Measurements from ENCODE around the gene MRPL21. TPM values are rescaled to one million over a fixed set of nuclear protein-coding genes. Genes with fewer than 3 reads are reported as not detected.

Gene MRPL21
- polyA plus RNA-seq, 2 of the 4 experiments (the other 2 are of a cell fraction): 116 to 131 TPM

DNA sequence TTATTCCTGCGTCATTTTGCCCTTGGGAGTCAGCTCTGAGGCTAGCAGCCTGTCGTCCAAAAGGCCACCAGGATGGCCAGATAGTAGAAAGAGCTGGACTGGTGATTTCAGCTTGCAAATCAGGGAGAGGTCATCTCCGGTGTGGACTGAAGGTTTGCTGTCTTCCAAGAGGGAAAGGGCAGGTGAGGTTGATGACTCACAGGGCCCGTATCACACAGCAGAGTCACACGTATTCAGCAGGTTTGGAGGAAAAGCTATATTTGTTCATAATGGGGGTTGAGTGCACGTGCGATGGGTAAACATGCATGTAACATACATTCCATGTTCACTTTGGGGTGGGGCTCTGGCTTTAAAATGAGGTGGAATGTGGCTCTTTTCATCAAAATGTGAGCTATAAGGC lies 25.6 kb downstream of the MRPL21 start:
- no peak for ATAC-seq
- ChIA-PET CTCF (interaction anchor here (1.4 to 4.5 kb wide), 2 partner anchors 11 to 235 kb away, joined by 4 to 19 read pairs; no protein-coding TSS in a partner anchor), POLR2A (no interaction called here)
- FAIRE-seq: no peak
- H3K27ac ChIP-seq: no peak overlapping the region
- H3K4me1 ChIP-seq: no peaks in the 10 kb centered on the region
- no peak overlapping the region for H3K4me2 ChIP-seq
- no peaks in the 10 kb centered on the region for H3K9me3 ChIP-seq
- WGBS (ENCODE audit: missing lambda C conversion rate): 54% methylated on average over 7 of the region's 7 CpGs
- H3K4me3 ChIP-seq: no peak overlapping the region
- no peak for TF ChIP-seq FOSB (CRISPR knock-in tag; IDR thresholded peaks at IDR 0.05)
- TF ChIP-seq, protein P1, sequence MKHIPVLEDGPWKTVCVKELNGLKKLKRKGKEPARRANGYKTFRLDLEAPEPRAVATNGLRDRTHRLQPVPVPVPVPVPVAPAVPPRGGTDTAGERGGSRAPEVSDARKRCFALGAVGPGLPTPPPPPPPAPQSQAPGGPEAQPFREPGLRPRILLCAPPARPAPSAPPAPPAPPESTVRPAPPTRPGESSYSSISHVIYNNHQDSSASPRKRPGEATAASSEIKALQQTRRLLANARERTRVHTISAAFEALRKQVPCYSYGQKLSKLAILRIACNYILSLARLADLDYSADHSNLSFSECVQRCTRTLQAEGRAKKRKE (CRISPR knock-in tag; IDR thresholded peaks at IDR 0.05; ENCODE audit: low read depth): no peak
- TF ChIP-seq RNF2 (IDR thresholded peaks at IDR 0.05; ENCODE audit: borderline replicate concordance, low read depth): no peak
- TF ChIP-seq ZNF302 (CRISPR knock-in tag; IDR thresholded peaks at IDR 0.05): no peak
- TF ChIP-seq HEYL (CRISPR knock-in tag; IDR thresholded peaks at IDR 0.05): no peak
- no peak for TF ChIP-seq CHD4 (IDR thresholded peaks at IDR 0.05; ENCODE audit: borderline replicate concordance)
- no peak for TF ChIP-seq NR3C1 (IDR thresholded peaks at IDR 0.05)
- TF ChIP-seq RFX5 (IDR thresholded peaks at IDR 0.05): no peak
- no peak for TF ChIP-seq EP300 (IDR thresholded peaks at IDR 0.05)
- TF ChIP-seq CBX8 (IDR thresholded peaks at IDR 0.05): no peak
- no peak for TF ChIP-seq ZFP36 (IDR thresholded peaks at IDR 0.05; ENCODE audit: borderline replicate concordance, partially characterized antibody)
- no peak for TF ChIP-seq ZC3H11A (IDR thresholded peaks at IDR 0.05)
- TF ChIP-seq SREBF2 (IDR thresholded peaks at IDR 0.05): no peak
- no peak for TF ChIP-seq JUN (IDR thresholded peaks at IDR 0.05)
- no peak for TF ChIP-seq NFE2L2 (conservative IDR thresholded peaks at IDR 0.05; ENCODE audit: low read length)
- TF ChIP-seq FOSL2 (IDR thresholded peaks at IDR 0.05): no peak
- no peak for TF ChIP-seq FOSL2 (CRISPR knock-in tag; IDR thresholded peaks at IDR 0.05)
- TF ChIP-seq, protein P2, sequence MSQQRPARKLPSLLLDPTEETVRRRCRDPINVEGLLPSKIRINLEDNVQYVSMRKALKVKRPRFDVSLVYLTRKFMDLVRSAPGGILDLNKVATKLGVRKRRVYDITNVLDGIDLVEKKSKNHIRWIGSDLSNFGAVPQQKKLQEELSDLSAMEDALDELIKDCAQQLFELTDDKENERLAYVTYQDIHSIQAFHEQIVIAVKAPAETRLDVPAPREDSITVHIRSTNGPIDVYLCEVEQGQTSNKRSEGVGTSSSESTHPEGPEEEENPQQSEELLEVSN (IDR thresholded peaks at IDR 0.05; ENCODE audit: borderline replicate concordance, low read depth): no peak
- TF ChIP-seq HOXA7 (CRISPR knock-in tag; IDR thresholded peaks at IDR 0.05): no peak
- DNase-seq (ENCODE audit: low read depth in 1 of 2, low spot score in 1 of 2): no peak

DNA sequence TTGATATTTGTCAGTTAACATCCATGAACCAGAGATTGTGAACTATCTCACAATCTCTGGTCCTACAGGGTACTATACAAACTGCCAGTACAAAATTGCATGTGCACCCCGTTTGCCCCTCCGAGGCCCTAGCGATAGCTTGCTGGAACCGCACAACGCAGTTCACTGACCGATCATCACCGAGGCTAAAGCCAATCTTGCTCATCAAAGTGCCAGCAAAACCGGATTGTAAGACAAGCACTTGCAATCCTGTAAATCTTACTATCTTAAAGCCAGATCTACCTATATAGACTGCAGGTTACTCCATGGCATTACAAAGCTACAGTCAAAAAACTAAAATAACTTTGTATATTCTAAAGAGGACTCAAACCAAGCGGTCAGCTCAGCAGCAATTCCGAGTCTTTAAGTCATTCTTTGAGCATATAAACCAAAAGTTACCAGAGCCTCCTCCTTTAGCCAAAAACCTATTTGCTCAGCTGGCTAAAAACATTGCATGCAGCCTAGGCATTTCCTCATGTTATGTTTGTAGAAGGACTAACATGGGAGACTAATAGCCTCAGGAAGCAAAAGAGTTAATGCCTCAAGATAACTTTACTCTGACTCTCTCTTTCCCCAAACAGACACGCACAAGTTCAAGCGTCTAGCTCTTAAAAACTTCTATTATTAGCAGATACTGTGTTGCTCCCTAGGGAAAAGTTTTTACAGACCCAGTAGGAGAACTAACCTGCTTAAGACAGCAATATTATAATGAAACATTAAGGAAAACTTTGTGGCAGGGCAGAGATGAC lies 31.2 kb downstream of the MRPL21 start:
- Histone ChIP-seq H3K4me3 (no peak overlapping the region), H3K4me2 (0 out of 3 replicates have a peak overlapping the region, but pooled peaks have one; percentile 9), H3K9me3 (no peaks in the 10 kb centered on the region), H3K4me1 (peaks cover 8% of the 10 kb centered on the region; the same call in 2 of the 3 replicates), H3K27ac (no peak overlapping the region)
- ChIA-PET CTCF (no interaction called here), POLR2A (no interaction called here)
- DNase-seq (ENCODE audit: low read depth in 1 of 2, low spot score in 1 of 2) (no peak), FAIRE-seq (no peak), ATAC-seq (no peak)
- no peak for TF ChIP-seq BHLHE40 (IDR thresholded peaks at IDR 0.05; ENCODE audit: low read depth, low read length)
- TF ChIP-seq, protein P3, sequence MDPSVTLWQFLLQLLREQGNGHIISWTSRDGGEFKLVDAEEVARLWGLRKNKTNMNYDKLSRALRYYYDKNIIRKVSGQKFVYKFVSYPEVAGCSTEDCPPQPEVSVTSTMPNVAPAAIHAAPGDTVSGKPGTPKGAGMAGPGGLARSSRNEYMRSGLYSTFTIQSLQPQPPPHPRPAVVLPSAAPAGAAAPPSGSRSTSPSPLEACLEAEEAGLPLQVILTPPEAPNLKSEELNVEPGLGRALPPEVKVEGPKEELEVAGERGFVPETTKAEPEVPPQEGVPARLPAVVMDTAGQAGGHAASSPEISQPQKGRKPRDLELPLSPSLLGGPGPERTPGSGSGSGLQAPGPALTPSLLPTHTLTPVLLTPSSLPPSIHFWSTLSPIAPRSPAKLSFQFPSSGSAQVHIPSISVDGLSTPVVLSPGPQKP (IDR thresholded peaks at IDR 0.05; ENCODE audit: low read depth, low read length): no peak
- TF ChIP-seq EHMT2 (IDR thresholded peaks at IDR 0.05; ENCODE audit: low read depth): no peak
- TF ChIP-seq, protein P4, sequence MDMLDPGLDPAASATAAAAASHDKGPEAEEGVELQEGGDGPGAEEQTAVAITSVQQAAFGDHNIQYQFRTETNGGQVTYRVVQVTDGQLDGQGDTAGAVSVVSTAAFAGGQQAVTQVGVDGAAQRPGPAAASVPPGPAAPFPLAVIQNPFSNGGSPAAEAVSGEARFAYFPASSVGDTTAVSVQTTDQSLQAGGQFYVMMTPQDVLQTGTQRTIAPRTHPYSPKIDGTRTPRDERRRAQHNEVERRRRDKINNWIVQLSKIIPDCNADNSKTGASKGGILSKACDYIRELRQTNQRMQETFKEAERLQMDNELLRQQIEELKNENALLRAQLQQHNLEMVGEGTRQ (IDR thresholded peaks at IDR 0.05): no peak
- TF ChIP-seq EHF (CRISPR knock-in tag; IDR thresholded peaks at IDR 0.05): no peak
- TF ChIP-seq PHF8 (IDR thresholded peaks at IDR 0.05; ENCODE audit: borderline replicate concordance, low read depth): no peak
- no peak for TF ChIP-seq FOSL2 (IDR thresholded peaks at IDR 0.05)
- TF ChIP-seq FOSL2 (CRISPR knock-in tag; IDR thresholded peaks at IDR 0.05): no peak
- TF ChIP-seq ZC3H11A (IDR thresholded peaks at IDR 0.05): no peak
- 61% methylated on average over 12 of the region's 12 CpGs for WGBS (ENCODE audit: missing lambda C conversion rate)

Measured in A549 (cell line).